GM06990 (cell line): ENCODE measurements around the gene POU6F1.
"Not testable (repeated sequence)": the region's sequence is repeated elsewhere in the genome, so short reads cannot be mapped to it uniquely, and the experiment has no call there.

Source experiments
- DNase-seq: peaks from one replicate; pipeline ENCODE4 v3.0.0-alpha.2; 2011; ENCODE audit not compliant: insufficient read length; ENCODE audit errors: extremely low read depth
- H3K27me3 ChIP-seq: replicated peaks from 2 replicates; pipeline ENCODE4 v1.6.0; 2011; ENCODE audit warnings: low read length; ENCODE audit not compliant: control insufficient read depth, insufficient read depth
- H3K36me3 ChIP-seq: 2 replicates; pipeline ENCODE4 v1.5.1; 2011; ENCODE audit warnings: low read length; ENCODE audit not compliant: control insufficient read depth, insufficient read depth
- H3K4me3 ChIP-seq: replicated peaks from 2 replicates; pipeline ENCODE4 v1.5.1; 2011; ENCODE audit warnings: low read depth, mild to moderate bottlenecking, control low read depth, low read length
- CTCF ChIP-seq: IDR thresholded peaks from 2 replicates; pipeline ENCODE4 v1.5.1; 2011; ENCODE audit warnings: low read length, control low read depth, mild to moderate bottlenecking, inconsistent platforms; ENCODE audit not compliant: insufficient read depth, poor library complexity, severe bottlenecking

POU6F1 gene

DNA sequence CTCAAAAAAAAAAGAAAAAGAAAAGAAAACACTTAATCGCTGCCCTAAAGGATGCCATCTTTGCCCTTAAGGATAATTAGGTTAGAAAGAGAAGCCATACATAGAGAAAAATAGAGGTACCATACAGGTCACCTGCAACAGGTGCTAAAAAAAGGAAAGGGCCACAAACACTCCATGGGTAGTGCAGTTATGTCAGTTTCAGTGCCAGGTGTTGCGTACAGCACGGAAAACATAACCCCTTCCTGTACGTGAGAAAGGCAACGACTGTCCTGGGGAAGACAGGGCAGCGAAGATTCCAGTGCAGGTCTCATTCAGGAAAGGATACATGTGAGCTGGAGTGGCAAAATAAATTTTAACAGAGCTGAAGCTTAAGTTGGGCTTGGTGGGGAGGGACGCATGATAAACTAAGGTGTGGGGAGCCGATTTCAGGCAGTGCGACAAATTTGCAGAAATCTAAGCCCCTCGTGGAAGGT, 20.2 kb upstream of the POU6F1 start:
- H3K4me3 ChIP-seq, result peak overlapping the region; percentile 100
- H3K36me3 ChIP-seq, result peaks cover 11% of the 10 kb centered on the region
- TF ChIP-seq CTCF, result no peak
- H3K27me3 ChIP-seq, result no peaks in the 10 kb centered on the region
- no peak for DNase-seq

GRCh38 chr12:51234530-51234929, 16.7 kb upstream of the POU6F1 start:
- Histone ChIP-seq H3K27me3 (no peaks in the 10 kb centered on the region), H3K36me3 (no peaks in the 10 kb centered on the region), H3K4me3 (no peak overlapping the region)
- no peak for DNase-seq
- no peak for TF ChIP-seq CTCF

DNA sequence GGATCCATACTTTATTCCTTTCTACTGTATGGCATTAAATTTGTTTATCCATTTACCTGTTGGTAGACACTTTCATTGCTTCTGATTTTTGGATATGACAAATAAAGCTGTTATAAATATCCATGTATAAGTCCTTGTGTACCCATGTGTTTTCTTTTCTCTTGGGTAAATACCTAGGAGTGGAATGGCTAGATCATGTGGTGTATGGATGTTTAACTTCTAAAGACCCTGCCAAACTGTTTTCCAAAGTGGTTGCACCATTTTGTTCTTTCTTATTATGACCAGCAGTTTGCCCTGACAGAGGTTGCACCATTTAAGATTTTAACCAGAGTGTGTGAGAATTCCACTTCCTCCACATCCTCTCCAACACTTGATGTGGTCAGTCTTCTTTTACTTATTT, 14.8 kb upstream of the POU6F1 start:
- no peak for TF ChIP-seq CTCF
- no peak overlapping the region for H3K4me3 ChIP-seq
- no peak for DNase-seq
- H3K27me3 ChIP-seq, result no peaks in the 10 kb centered on the region
- H3K36me3 ChIP-seq, result no peaks in the 10 kb centered on the region

- TF ChIP-seq CTCF, result no peak
- H3K4me3 ChIP-seq, result no peak overlapping the region
- no peaks in the 10 kb centered on the region for H3K36me3 ChIP-seq
- H3K27me3 ChIP-seq, result no peaks in the 10 kb centered on the region
- DNase-seq, result no peak
Observed at GRCh38 chr12:51229116-51229809, 11.4 kb upstream of the POU6F1 start.

- no peak for TF ChIP-seq CTCF
- Histone ChIP-seq H3K4me3 (no peak overlapping the region), H3K27me3 (no peaks in the 10 kb centered on the region), H3K36me3 (no peaks in the 10 kb centered on the region)
- no peak for DNase-seq
Observed at GRCh38 chr12:51227962-51228361, 10.1 kb upstream of the POU6F1 start.

DNA sequence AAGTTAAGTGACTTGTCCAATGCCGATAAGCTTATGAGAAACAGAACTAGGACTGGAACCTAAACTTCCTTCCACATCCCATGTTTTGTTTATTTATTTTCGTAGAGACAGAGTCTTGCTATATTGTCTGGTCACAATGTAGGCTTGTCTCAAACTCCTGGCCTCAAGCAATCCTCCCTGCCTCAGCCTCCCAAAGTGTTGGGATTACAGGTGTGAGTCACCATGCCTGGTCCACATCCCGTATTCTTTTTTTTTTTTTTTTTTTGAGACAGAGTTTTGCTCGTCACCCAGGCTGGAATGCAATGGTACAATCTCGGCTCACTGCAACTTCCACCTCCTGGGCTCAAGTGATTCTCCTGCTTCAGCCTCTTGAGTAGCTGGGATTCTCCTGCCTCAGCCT, 9.2 kb upstream of the POU6F1 start:
- not testable (repeated sequence) for H3K36me3 ChIP-seq, H3K27me3 ChIP-seq, H3K4me3 ChIP-seq, DNase-seq
